Smooth muscle cell (in vitro differentiated cells): ENCODE results near the gene ST6GALNAC1. TPM values are rescaled to one million over a fixed set of nuclear protein-coding genes. Genes with fewer than 3 reads are reported as not detected.

Source experiments
- DNase-seq: peaks from one replicate; lab custom pipeline; 2025; ENCODE audit not compliant: unreplicated experiment; lab: John Stamatoyannopoulos, UW
- H2AFZ ChIP-seq: fragments of 200-600 bp; sonication (generic); 2 replicates; pipeline ENCODE4 v1.6.0; 2016; ENCODE audit warnings: antibody characterized with exemption, low read depth, mild to moderate bottlenecking
- H3F3A ChIP-seq: fragments of 200-600 bp; sonication (generic); 2 replicates; pipeline ENCODE4 v1.6.0; 2017; ENCODE audit warnings: antibody characterized with exemption, low read depth
- H3K27ac ChIP-seq: fragments of 200-600 bp; sonication (generic); 2 replicates; pipeline ENCODE4 v1.5.1; 2016; ENCODE audit warnings: low read depth, mild to moderate bottlenecking
- H3K27me3 ChIP-seq: fragments of 200-600 bp; sonication (generic); 2 replicates; pipeline ENCODE4 v1.6.1; 2016; ENCODE audit warnings: low read depth, mild to moderate bottlenecking
- H3K36me3 ChIP-seq: fragments of 200-600 bp; sonication (generic); 2 replicates; pipeline ENCODE4 v1.5.1; 2016; ENCODE audit warnings: low read depth
- H3K4me1 ChIP-seq: fragments of 200-600 bp; sonication (generic); 2 replicates; pipeline ENCODE4 v1.5.1; 2016; ENCODE audit warnings: low read depth
- H3K4me2 ChIP-seq: fragments of 200-600 bp; sonication (generic); 2 replicates; pipeline ENCODE4 v1.6.0; 2016; ENCODE audit warnings: mild to moderate bottlenecking
- H3K4me3 ChIP-seq: fragments of 200-600 bp; sonication (generic); 2 replicates; pipeline ENCODE4 v1.5.1; 2016; ENCODE audit warnings: mild to moderate bottlenecking
- H3K79me2 ChIP-seq: fragments of 200-600 bp; sonication (generic); 2 replicates; pipeline ENCODE4 v1.6.0; 2016; ENCODE audit warnings: low read depth, mild to moderate bottlenecking
- H3K9ac ChIP-seq: fragments of 200-600 bp; sonication (generic); 2 replicates; pipeline ENCODE4 v1.6.0; 2016; ENCODE audit warnings: low read depth
- H3K9me3 ChIP-seq: fragments of 200-600 bp; sonication (generic); replicated peaks from 2 replicates; pipeline ENCODE4 v1.5.1; 2016; ENCODE audit warnings: low read depth
- H4K20me1 ChIP-seq: fragments of 200-600 bp; sonication (generic); 2 replicates; pipeline ENCODE4 v1.6.0; 2016; ENCODE audit warnings: low read depth
- WGBS: methylation state at CpG from one replicate; pipeline ENCODE4 v1.1.7; 2016; ENCODE audit warnings: low lambda C conversion rate; 5-methylcytosine and 5-hydroxymethylcytosine counted together
- polyA plus RNA-seq: library from polyadenylated mRNA; unstranded; fragments of >200 nt; fragmentation: Nextera tagmentation; extraction: Ambion mirVana; gene quantifications from 2 replicates; pipeline ENCODE4 v1.2.1, GENCODE V29; 2016
- total RNA-seq: library from RNA; depleted of rRNA; stranded (reverse); fragments of >200 nt; gene quantifications from 2 replicates; pipeline ENCODE4 v1.2.3, GENCODE V29; 2014
- TF ChIP-seq, protein P1 (sequence below): fragments of 200-600 bp; sonication (generic); IDR thresholded peaks from 2 replicates; pipeline ENCODE4 v1.5.1; 2017; ENCODE audit warnings: borderline replicate concordance, mild to moderate bottlenecking, antibody characterized with exemption; ENCODE audit not compliant: insufficient read depth, poor library complexity, severe bottlenecking

ST6GALNAC1 gene
- total and polyA plus RNA-seq, 2 experiments from 2014 or later = not detected

DNA sequence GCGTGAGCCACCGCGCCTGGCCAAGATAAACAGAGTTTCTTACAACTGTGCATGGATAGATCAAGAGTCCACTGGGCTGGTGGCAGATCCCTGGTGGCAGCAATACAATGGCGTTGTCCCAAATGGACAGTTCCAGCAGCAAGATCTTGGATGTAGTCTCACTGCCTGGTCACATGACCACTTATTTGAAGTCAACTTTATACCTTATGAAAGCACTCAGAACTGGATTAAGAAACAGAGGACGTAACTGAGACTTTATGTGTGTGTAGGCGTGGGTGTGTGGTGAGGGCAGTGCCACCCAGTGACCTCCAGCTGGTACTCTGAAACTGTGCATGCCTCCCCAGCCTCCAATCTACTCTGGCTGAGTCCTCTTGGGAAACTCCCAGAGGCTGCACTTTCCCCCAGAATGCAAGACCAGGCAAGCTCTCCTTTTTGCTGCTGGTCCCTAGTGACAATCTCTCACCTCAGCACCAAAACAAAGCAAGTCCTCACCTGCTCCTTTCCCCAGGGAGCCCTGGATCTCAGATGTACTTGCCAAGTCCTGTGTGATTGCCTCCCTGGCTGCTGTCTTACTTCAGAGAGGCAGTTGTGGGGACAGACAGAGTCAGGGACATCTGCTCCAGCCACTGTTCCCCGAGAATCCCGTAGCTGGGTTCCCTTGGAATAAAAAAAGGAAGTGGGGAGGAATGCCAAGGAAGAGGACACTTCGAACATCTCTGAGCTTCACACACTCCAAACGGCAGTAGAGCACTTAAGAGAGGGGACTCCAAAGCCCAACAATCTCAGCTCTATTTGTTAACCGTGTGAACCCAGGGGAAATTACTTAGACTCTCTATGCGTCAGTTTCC, 46.2 kb downstream of the ST6GALNAC1 start:
- no peaks in the 10 kb centered on the region for H3K36me3 ChIP-seq
- H3K27me3 ChIP-seq = no peaks in the 10 kb centered on the region
- no peak overlapping the region for H3K4me2 ChIP-seq
- no peaks in the 10 kb centered on the region for H3K79me2 ChIP-seq
- DNase-seq = no peak
- H3K4me3 ChIP-seq = no peak overlapping the region
- H3K9me3 ChIP-seq = no peaks in the 10 kb centered on the region
- TF ChIP-seq, protein P1, sequence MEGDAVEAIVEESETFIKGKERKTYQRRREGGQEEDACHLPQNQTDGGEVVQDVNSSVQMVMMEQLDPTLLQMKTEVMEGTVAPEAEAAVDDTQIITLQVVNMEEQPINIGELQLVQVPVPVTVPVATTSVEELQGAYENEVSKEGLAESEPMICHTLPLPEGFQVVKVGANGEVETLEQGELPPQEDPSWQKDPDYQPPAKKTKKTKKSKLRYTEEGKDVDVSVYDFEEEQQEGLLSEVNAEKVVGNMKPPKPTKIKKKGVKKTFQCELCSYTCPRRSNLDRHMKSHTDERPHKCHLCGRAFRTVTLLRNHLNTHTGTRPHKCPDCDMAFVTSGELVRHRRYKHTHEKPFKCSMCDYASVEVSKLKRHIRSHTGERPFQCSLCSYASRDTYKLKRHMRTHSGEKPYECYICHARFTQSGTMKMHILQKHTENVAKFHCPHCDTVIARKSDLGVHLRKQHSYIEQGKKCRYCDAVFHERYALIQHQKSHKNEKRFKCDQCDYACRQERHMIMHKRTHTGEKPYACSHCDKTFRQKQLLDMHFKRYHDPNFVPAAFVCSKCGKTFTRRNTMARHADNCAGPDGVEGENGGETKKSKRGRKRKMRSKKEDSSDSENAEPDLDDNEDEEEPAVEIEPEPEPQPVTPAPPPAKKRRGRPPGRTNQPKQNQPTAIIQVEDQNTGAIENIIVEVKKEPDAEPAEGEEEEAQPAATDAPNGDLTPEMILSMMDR = no peak
- no peaks in the 10 kb centered on the region for H4K20me1 ChIP-seq
- peaks cover 5% of the 10 kb centered on the region for H3F3A ChIP-seq
- no peak overlapping the region for H3K27ac ChIP-seq
- no peak overlapping the region for H2AFZ ChIP-seq
- 88% methylated on average over 12 of the region's 12 CpGs for WGBS
- no peaks in the 10 kb centered on the region for H3K4me1 ChIP-seq
- no peak overlapping the region for H3K9ac ChIP-seq

DNA sequence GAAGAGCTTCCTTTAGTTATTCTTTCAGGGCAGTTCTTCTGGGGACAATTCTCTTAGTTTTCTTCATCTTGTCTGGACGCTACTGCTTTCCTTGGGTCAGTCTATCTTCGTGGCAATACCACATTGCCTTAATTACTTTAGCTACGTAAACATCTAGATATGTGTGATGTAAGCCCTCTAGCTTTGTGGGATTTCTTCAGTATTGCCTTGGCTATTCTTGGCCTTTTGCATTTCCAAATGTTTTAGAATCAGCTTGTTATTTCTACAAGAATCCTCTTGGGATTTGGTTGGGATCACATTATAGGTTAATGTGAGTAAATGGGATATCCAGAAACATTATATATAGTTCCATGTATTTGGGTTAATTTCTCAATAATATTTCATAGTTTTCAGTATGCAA, 48.9 kb downstream of the ST6GALNAC1 start:
- Histone ChIP-seq H3K9me3 (no peaks in the 10 kb centered on the region), H3K79me2 (no peaks in the 10 kb centered on the region), H3K4me2 (peak overlapping the region; percentile 3), H3K4me3 (no peak overlapping the region), H4K20me1 (no peaks in the 10 kb centered on the region), H3K36me3 (no peaks in the 10 kb centered on the region), H3K4me1 (no peaks in the 10 kb centered on the region), H3F3A (no peaks in the 10 kb centered on the region), H3K9ac (no peak overlapping the region), H3K27ac (no peak overlapping the region), H2AFZ (no peak overlapping the region), H3K27me3 (peaks cover 1% of the 10 kb centered on the region)
- TF ChIP-seq, protein P1 = no peak
- 18% methylated on average over 3 of the region's 3 CpGs for WGBS
- no peak for DNase-seq

DNA sequence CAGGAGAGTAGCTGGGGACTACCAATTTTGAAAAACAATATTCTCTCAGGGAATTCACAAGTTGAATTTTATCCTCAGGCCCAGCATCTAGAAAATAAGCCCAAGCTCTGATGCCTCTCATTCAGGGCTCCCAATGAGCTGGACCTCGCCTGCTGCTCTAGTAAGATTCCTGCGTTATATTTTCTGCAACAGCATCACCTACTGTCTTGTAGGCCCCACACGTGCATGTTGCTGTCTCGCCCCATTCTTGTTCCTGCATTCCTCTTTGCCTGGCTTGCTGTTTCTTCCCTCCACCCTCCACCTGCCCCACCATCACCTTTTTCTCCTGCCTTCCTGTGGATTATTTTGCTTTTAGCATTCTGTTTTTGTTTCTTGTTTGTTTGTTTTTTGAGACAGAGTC, 49.6 kb downstream of the ST6GALNAC1 start:
- H3K27ac ChIP-seq = no peak overlapping the region
- no peaks in the 10 kb centered on the region for H3F3A ChIP-seq
- DNase-seq = no peak
- peaks cover 6% of the 10 kb centered on the region for H3K27me3 ChIP-seq
- H2AFZ ChIP-seq = no peak overlapping the region
- H3K79me2 ChIP-seq = no peaks in the 10 kb centered on the region
- no peaks in the 10 kb centered on the region for H3K4me1 ChIP-seq
- no peak overlapping the region for H3K9ac ChIP-seq
- TF ChIP-seq, protein P1 = no peak
- no peak overlapping the region for H3K4me2 ChIP-seq
- H4K20me1 ChIP-seq = no peaks in the 10 kb centered on the region
- no peaks in the 10 kb centered on the region for H3K9me3 ChIP-seq
- no peak overlapping the region for H3K4me3 ChIP-seq
- no peaks in the 10 kb centered on the region for H3K36me3 ChIP-seq
- WGBS = 65% methylated on average over 4 of the region's 4 CpGs
